Measurements from ENCODE around the gene MIS12. TPM values are rescaled to one million over a fixed set of nuclear protein-coding genes. Genes with fewer than 3 reads are reported as not detected.

MIS12 gene
- total and polyA plus RNA-seq, 2 donors (not counting 1 experiment from before 2014, with no cell fraction given): 20.9 to 41.1 TPM

GRCh38 chr17:5523249-5523648, 36.9 kb downstream of the MIS12 start:
- intact Hi-C loops (cut with micrococcal nuclease): no loop called here
- no peak for TF ChIP-seq CTCF (IDR thresholded peaks at IDR 0.05)
- TF ChIP-seq EZH2 (IDR thresholded peaks at IDR 0.05; ENCODE audit: borderline replicate concordance, insufficient read depth, low read depth, low read length, poor library complexity, severe bottlenecking): no peak
- WGBS (ENCODE audit: insufficient coverage): 100% methylated on average over 4 of the region's 5 CpGs
- ChIA-PET POLR2A (no interaction called here), CTCF (no interaction called here)
- Histone ChIP-seq H3K27me3 (replicated peaks in 1 of 4; ENCODE audit: control extremely low read depth in 1 of 4, control insufficient read depth in 3 of 4, insufficient read depth in 4 of 4, low read length in 3 of 4) (no peaks in the 10 kb centered on the region), H2AFZ (ENCODE audit: insufficient read depth, low read depth, low read length, poor library complexity, severe bottlenecking) (no peak overlapping the region), H3K4me2 (replicated peaks; ENCODE audit: low read depth, low read length, poor library complexity, severe bottlenecking) (no peak overlapping the region), H4K20me1 (ENCODE audit: control insufficient read depth, insufficient read depth, low read length, poor library complexity, severe bottlenecking) (no peaks in the 10 kb centered on the region), H3K9ac (ENCODE audit: low read length) (no peak overlapping the region), H3K27ac (ENCODE audit: low read length in 2 of 2) (no peak overlapping the region), H3K36me3 (replicated peaks in 1 of 2; ENCODE audit: control extremely low read depth in 1 of 2, control insufficient read depth in 1 of 2, extremely low read depth in 1 of 2, insufficient read depth in 2 of 2, low read length in 1 of 2) (peaks cover 0 to 57% of the 10 kb centered on the region in 2 experiments), H3K4me3 (ENCODE audit: control extremely low read depth in 1 of 5, extremely low read depth in 1 of 5, insufficient read depth in 1 of 5, low read depth in 2 of 5, low read length in 4 of 5) (no peak overlapping the region), H3K9me3 (ENCODE audit: control extremely low read depth in 1 of 3, control insufficient read depth in 2 of 3, insufficient read depth in 1 of 3, low read length in 2 of 3) (no peaks in the 10 kb centered on the region), H3K4me1 (ENCODE audit: control insufficient read depth in 2 of 2, insufficient read depth in 2 of 2, low read length in 2 of 2) (no peaks in the 10 kb centered on the region), H3K79me2 (ENCODE audit: control insufficient read depth, insufficient read depth, low read length) (no peaks in the 10 kb centered on the region)
- Mint-ChIP-seq H3K4me3 (no peak overlapping the region), H3K27ac (no peak overlapping the region), H3K4me1 (no peaks in the 10 kb centered on the region), H3K27me3 (no peaks in the 10 kb centered on the region), H3K9me3 (ENCODE audit: insufficient read depth) (no peaks in the 10 kb centered on the region)
- DNase-seq (no peak), ATAC-seq (ENCODE audit: low read depth) (no peak)

- no peaks in the 10 kb centered on the region for H3K79me2 ChIP-seq (ENCODE audit: control insufficient read depth, insufficient read depth, low read length)
- no peaks in the 10 kb centered on the region for H3K27me3 ChIP-seq (replicated peaks in 1 of 4; ENCODE audit: control extremely low read depth in 1 of 4, control insufficient read depth in 3 of 4, insufficient read depth in 4 of 4, low read length in 3 of 4)
- no peak overlapping the region for H3K27ac ChIP-seq (ENCODE audit: low read length in 2 of 2)
- intact Hi-C loops (cut with micrococcal nuclease): no loop called here
- no peaks in the 10 kb centered on the region for H3K9me3 Mint-ChIP-seq (ENCODE audit: insufficient read depth)
- ATAC-seq (ENCODE audit: low read depth): no peak
- H3K36me3 ChIP-seq (replicated peaks in 1 of 2; ENCODE audit: control extremely low read depth in 1 of 2, control insufficient read depth in 1 of 2, extremely low read depth in 1 of 2, insufficient read depth in 2 of 2, low read length in 1 of 2): peaks cover under 1 to 67% of the 10 kb centered on the region in 2 experiments
- DNase-seq: no peak
- H3K4me3 Mint-ChIP-seq: no peak overlapping the region
- 57% methylated on average over 13 of the region's 14 CpGs for WGBS (ENCODE audit: insufficient coverage)
- ChIA-PET CTCF (no interaction called here), POLR2A (no interaction called here)
- no peaks in the 10 kb centered on the region for H3K4me1 Mint-ChIP-seq
- H3K9ac ChIP-seq (ENCODE audit: low read length): no peak overlapping the region
- H4K20me1 ChIP-seq (ENCODE audit: control insufficient read depth, insufficient read depth, low read length, poor library complexity, severe bottlenecking): no peaks in the 10 kb centered on the region
- no peak overlapping the region for H3K4me3 ChIP-seq (ENCODE audit: control extremely low read depth in 1 of 5, extremely low read depth in 1 of 5, insufficient read depth in 1 of 5, low read depth in 2 of 5, low read length in 4 of 5)
- TF ChIP-seq EZH2 (IDR thresholded peaks at IDR 0.05; ENCODE audit: borderline replicate concordance, insufficient read depth, low read depth, low read length, poor library complexity, severe bottlenecking) (no peak), CTCF (IDR thresholded peaks at IDR 0.05) (no peak)
- H3K27me3 Mint-ChIP-seq: no peaks in the 10 kb centered on the region
- H3K27ac Mint-ChIP-seq: no peak overlapping the region
- no peak overlapping the region for H3K4me2 ChIP-seq (replicated peaks; ENCODE audit: low read depth, low read length, poor library complexity, severe bottlenecking)
- H2AFZ ChIP-seq (ENCODE audit: insufficient read depth, low read depth, low read length, poor library complexity, severe bottlenecking): no peak overlapping the region
- no peaks in the 10 kb centered on the region for H3K9me3 ChIP-seq (ENCODE audit: control extremely low read depth in 1 of 3, control insufficient read depth in 2 of 3, insufficient read depth in 1 of 3, low read length in 2 of 3)
- H3K4me1 ChIP-seq (ENCODE audit: control insufficient read depth in 2 of 2, insufficient read depth in 2 of 2, low read length in 2 of 2): no peaks in the 10 kb centered on the region
Observed at GRCh38 chr17:5526821-5527598, 40.6 kb downstream of the MIS12 start.

Measured in B cell (primary cell).